Peyer's patch (tissue), 4 donors: Measurements from ENCODE around the gene PTAR1. TPM values are rescaled to one million over a fixed set of nuclear protein-coding genes. Genes with fewer than 3 reads are reported as not detected.
"Not testable (repeated sequence)": the region's sequence is repeated elsewhere in the genome, so short reads cannot be mapped to it uniquely, and the experiment has no call there.

Experiments
- DNase-seq, 3 donors: peaks; one replicate each; pipeline ENCODE4 v3.0.0-alpha.2; 2017 to 2019
- H3K27ac ChIP-seq, 4 donors: fragments of 200-600 bp; sonication (generic); one replicate each; pipeline ENCODE4 v1.5.1; 2016 to 2019
- H3K27me3 ChIP-seq, 2 donors: fragments of 200-600 bp; sonication (generic); one replicate each; pipeline ENCODE4 v1.5.1; 2019
- H3K36me3 ChIP-seq, 3 donors: fragments of 200-600 bp; sonication (generic); one replicate each; pipeline ENCODE4 v1.5.1; 2016 to 2019
- H3K4me1 ChIP-seq, 4 donors: fragments of 200-600 bp; sonication (generic); one replicate each; pipeline ENCODE4 v1.5.1; 2016 to 2019
- H3K4me3 ChIP-seq, 4 donors: fragments of 200-600 bp; sonication (generic); 1 replicate in 3 of 4; 2 replicates in 1 of 4; pipeline ENCODE4 v1.5.1; 2016 to 2019; ENCODE audit warnings: mild to moderate bottlenecking in 1 of 4
- H3K9me3 ChIP-seq, 4 donors: fragments of 200-600 bp; sonication (generic); one replicate each; pipeline ENCODE4 v1.5.1; 2016 to 2019; ENCODE audit warnings: mild to moderate bottlenecking in 1 of 4
- CTCF ChIP-seq, 6 experiments: fragments of 450-650 bp in 4 of 6; fragments of 200-600 bp in 2 of 6; sonication (generic) in 1 of 6; IDR thresholded peaks; one replicate each; pipeline ENCODE4 v1.5.1; 2017 to 2019; ENCODE audit warnings: antibody characterized with exemption in 6 of 6, mild to moderate bottlenecking in 3 of 6, moderate library complexity in 1 of 6
- POLR2A ChIP-seq, 2 donors: fragments of 450-650 bp; IDR thresholded peaks; one replicate each; pipeline ENCODE4 v1.5.1; 2017; ENCODE audit warnings: antibody characterized with exemption in 2 of 2, mild to moderate bottlenecking in 2 of 2, moderate library complexity in 2 of 2
- total RNA-seq, 4 donors: library from RNA; depleted of rRNA; stranded (reverse); fragments of >200 nt; gene quantifications; one replicate each; pipeline ENCODE4 v1.1.0, GENCODE V29; 2016

PTAR1 gene
- total RNA-seq, 4 donors from 2014 or later = 43.8 to 115 (median 65.2) TPM

GRCh38 chr9:69768716-69769115, 8.9 kb upstream of the PTAR1 start:
- Histone ChIP-seq H3K27ac (no peak overlapping the region), H3K27me3 (no peaks in the 10 kb centered on the region), H3K9me3 (no peaks in the 10 kb centered on the region), H3K4me3 (no peak overlapping the region), H3K36me3 (no peaks in the 10 kb centered on the region), H3K4me1 (no peaks in the 10 kb centered on the region)
- no peak for DNase-seq
- TF ChIP-seq POLR2A (IDR thresholded peaks at IDR 0.05) = no peak
- no peak for TF ChIP-seq CTCF (IDR thresholded peaks at IDR 0.05)

GRCh38 chr9:69768101-69768500, 8.3 kb upstream of the PTAR1 start:
- H3K4me3 ChIP-seq = no peak overlapping the region
- no peaks in the 10 kb centered on the region for H3K27me3 ChIP-seq
- H3K36me3 ChIP-seq = no peaks in the 10 kb centered on the region
- no peaks in the 10 kb centered on the region for H3K9me3 ChIP-seq
- TF ChIP-seq POLR2A (IDR thresholded peaks at IDR 0.05) (no peak), CTCF (IDR thresholded peaks at IDR 0.05) (no peak)
- no peak overlapping the region for H3K27ac ChIP-seq
- H3K4me1 ChIP-seq = no peaks in the 10 kb centered on the region
- no peak for DNase-seq

GRCh38 chr9:69763862-69764261, 4.1 kb upstream of the PTAR1 start:
- not testable (repeated sequence) for H3K27me3 ChIP-seq, H3K27ac ChIP-seq, DNase-seq

GRCh38 chr9:69762527-69762926, 2.7 kb upstream of the PTAR1 start:
- Histone ChIP-seq H3K9me3 (no peaks in the 10 kb centered on the region), H3K36me3 (no peaks in the 10 kb centered on the region), H3K27me3 (no peaks in the 10 kb centered on the region), H3K27ac (no peak overlapping the region), H3K4me1 (peaks cover 0 to 10% (median 0%) of the 10 kb centered on the region in 4 donors), H3K4me3 (no peak overlapping the region)
- TF ChIP-seq POLR2A (IDR thresholded peaks at IDR 0.05) (no peak), CTCF (IDR thresholded peaks at IDR 0.05) (no peak)
- DNase-seq = no peak

More at GRCh38 chr9:69763862-69764261, 4.1 kb upstream of the PTAR1 start:
- not testable (repeated sequence) for H3K4me3 ChIP-seq, H3K36me3 ChIP-seq, H3K4me1 ChIP-seq, H3K9me3 ChIP-seq

- peak in 1 of 3 donors; percentile 26 for DNase-seq
- H3K27me3 ChIP-seq = no peaks in the 10 kb centered on the region
- H3K4me1 ChIP-seq = peaks cover 0 to 10% (median 0%) of the 10 kb centered on the region in 4 donors
- H3K4me3 ChIP-seq = peak overlapping the region; percentile 76 to 90 (median 85)
- no peaks in the 10 kb centered on the region for H3K9me3 ChIP-seq
- TF ChIP-seq POLR2A (IDR thresholded peaks at IDR 0.05) = no peak
- TF ChIP-seq CTCF (IDR thresholded peaks at IDR 0.05) = no peak
- peak overlapping the region; percentile 91 to 95 (median 94) for H3K27ac ChIP-seq
- no peaks in the 10 kb centered on the region for H3K36me3 ChIP-seq
Observed at GRCh38 chr9:69760278-69760610, 433 bp upstream of the PTAR1 start.

GRCh38 chr9:69759021-69759420, 790 bp downstream of the PTAR1 start:
- Histone ChIP-seq H3K36me3 (no peaks in the 10 kb centered on the region), H3K4me3 (peak overlapping the region; percentile 76 to 90 (median 85)), H3K4me1 (peaks cover 0 to 10% (median 0%) of the 10 kb centered on the region in 4 donors), H3K27ac (peak overlapping the region; percentile 91 to 95 (median 94)), H3K9me3 (no peaks in the 10 kb centered on the region), H3K27me3 (no peaks in the 10 kb centered on the region)
- TF ChIP-seq POLR2A (IDR thresholded peaks at IDR 0.05) = no peak
- no peak for TF ChIP-seq CTCF (IDR thresholded peaks at IDR 0.05)
- DNase-seq = no peak
